HepG2 (cell line): ENCODE data around the gene PRKAG1. TPM values are rescaled to one million over a fixed set of nuclear protein-coding genes. Genes with fewer than 3 reads are reported as not detected.

Experiments
- ETV5 ChIP-seq: IDR thresholded peaks from 2 replicates; pipeline ENCODE4 v1.6.1; 2018; ENCODE audit warnings: missing biosample characterization, missing genetic modification reagents, inconsistent platforms, borderline replicate concordance
- HNRNPLL ChIP-seq: fragments of 200-400 bp; formaldehyde crosslinking; IDR thresholded peaks from 2 replicates; pipeline ENCODE4 v1.6.1; 2017; ENCODE audit warnings: mild to moderate bottlenecking, low read depth, low read length; ENCODE audit not compliant: poor library complexity, severe bottlenecking
- HOXD1 ChIP-seq: sonication (generic); formaldehyde crosslinking; IDR thresholded peaks from 2 replicates; pipeline ENCODE4 v1.5.0; 2020; ENCODE audit warnings: missing genetic modification reagents
- REL ChIP-seq: sonication (generic); formaldehyde crosslinking; conservative IDR thresholded peaks from 2 replicates; pipeline ENCODE4 v1.8.0; 2022; ENCODE audit warnings: mild to moderate bottlenecking, missing genetic modification reagents, moderate library complexity
- ZFP36L1 ChIP-seq: sonication (generic); formaldehyde crosslinking; IDR thresholded peaks from 2 replicates; pipeline ENCODE4 v1.8.0; 2022; ENCODE audit warnings: mild to moderate bottlenecking, missing genetic modification reagents, moderate library complexity
- ZFX ChIP-seq: sonication (generic); formaldehyde crosslinking; IDR thresholded peaks from 2 replicates; pipeline ENCODE4 v1.4.0; 2020; ENCODE audit warnings: mild to moderate bottlenecking, low read depth, missing genetic modification reagents, moderate library complexity
- ZNF333 ChIP-seq: sonication (generic); formaldehyde crosslinking; IDR thresholded peaks from 2 replicates; pipeline ENCODE4 v1.4.0; 2020; ENCODE audit warnings: mild to moderate bottlenecking, missing genetic modification reagents, borderline replicate concordance
- ZNF33B ChIP-seq: sonication (generic); formaldehyde crosslinking; IDR thresholded peaks from 2 replicates; pipeline ENCODE4 v1.5.1; 2020; ENCODE audit warnings: mild to moderate bottlenecking, missing genetic modification reagents
- ZNF563 ChIP-seq: sonication (generic); formaldehyde crosslinking; IDR thresholded peaks from 2 replicates; pipeline ENCODE4 v1.8.0; 2022; ENCODE audit warnings: mild to moderate bottlenecking, moderate library complexity, missing genetic modification reagents
- ZNF660 ChIP-seq: sonication (generic); formaldehyde crosslinking; IDR thresholded peaks from 2 replicates; pipeline ENCODE4 v1.5.1; 2020; ENCODE audit warnings: mild to moderate bottlenecking, low read depth, missing genetic modification reagents, borderline replicate concordance
- polyA plus RNA-seq, 8 experiments: library from polyadenylated mRNA; depleted of rRNA in 3 of 8; stranded (reverse) in 7 of 8; unstranded in 1 of 8; fragments of >200 nt; fragmentation: Illumina TruSeq in 4 of 8; extraction: Trizol in 4 of 8; gene quantifications; 2 replicates each; pipeline versions ENCODE4 v1.2.1 to v1.2.3, GENCODE V29; 2011 to 2016; ENCODE audit warnings: low read depth in 4 of 8, missing spikeins in 1 of 8, mixed read lengths in 1 of 8; ENCODE audit not compliant: insufficient read depth in 1 of 8
- total RNA-seq, 5 experiments: library from RNA; depleted of rRNA; stranded (reverse); fragments of >200 nt; fragmentation: Illumina TruSeq; extraction: Trizol; gene quantifications; 2 replicates each; pipeline ENCODE4 v1.2.3, GENCODE V29; 2016; ENCODE audit warnings: low read depth in 1 of 5
- TF ChIP-seq, protein P1 (sequence below), 2 experiments: sonication (generic) in 1 of 2; formaldehyde crosslinking in 1 of 2; IDR thresholded peaks; 2 replicates each; pipeline versions ENCODE4 v1.5.1 to v1.6.1; 2011 to 2020; ENCODE audit warnings: borderline replicate concordance in 1 of 2, low read depth in 1 of 2, low read length in 1 of 2, mild to moderate bottlenecking in 1 of 2, missing genetic modification reagents in 1 of 2, moderate library complexity in 1 of 2
- TF ChIP-seq, protein P2 (sequence below): sonication (generic); formaldehyde crosslinking; conservative IDR thresholded peaks from 2 replicates; pipeline ENCODE4 v1.8.0; 2022; ENCODE audit warnings: mild to moderate bottlenecking, moderate library complexity, missing genetic modification reagents
- TF ChIP-seq, protein P3 (sequence below): sonication (generic); formaldehyde crosslinking; IDR thresholded peaks from 2 replicates; pipeline ENCODE4 v1.4.0; 2020; ENCODE audit warnings: missing genetic modification reagents
- TF ChIP-seq, protein P4 (sequence below): sonication (generic); formaldehyde crosslinking; IDR thresholded peaks from 2 replicates; pipeline ENCODE4 v1.5.1; 2020; ENCODE audit warnings: missing genetic modification reagents, mild to moderate bottlenecking, borderline replicate concordance

Gene PRKAG1
- total and polyA plus RNA-seq, 2 of the 13 experiments (the other 11 are each of a cell fraction or from before 2014, with no cell fraction given): 26.1 to 32.8 TPM

DNA sequence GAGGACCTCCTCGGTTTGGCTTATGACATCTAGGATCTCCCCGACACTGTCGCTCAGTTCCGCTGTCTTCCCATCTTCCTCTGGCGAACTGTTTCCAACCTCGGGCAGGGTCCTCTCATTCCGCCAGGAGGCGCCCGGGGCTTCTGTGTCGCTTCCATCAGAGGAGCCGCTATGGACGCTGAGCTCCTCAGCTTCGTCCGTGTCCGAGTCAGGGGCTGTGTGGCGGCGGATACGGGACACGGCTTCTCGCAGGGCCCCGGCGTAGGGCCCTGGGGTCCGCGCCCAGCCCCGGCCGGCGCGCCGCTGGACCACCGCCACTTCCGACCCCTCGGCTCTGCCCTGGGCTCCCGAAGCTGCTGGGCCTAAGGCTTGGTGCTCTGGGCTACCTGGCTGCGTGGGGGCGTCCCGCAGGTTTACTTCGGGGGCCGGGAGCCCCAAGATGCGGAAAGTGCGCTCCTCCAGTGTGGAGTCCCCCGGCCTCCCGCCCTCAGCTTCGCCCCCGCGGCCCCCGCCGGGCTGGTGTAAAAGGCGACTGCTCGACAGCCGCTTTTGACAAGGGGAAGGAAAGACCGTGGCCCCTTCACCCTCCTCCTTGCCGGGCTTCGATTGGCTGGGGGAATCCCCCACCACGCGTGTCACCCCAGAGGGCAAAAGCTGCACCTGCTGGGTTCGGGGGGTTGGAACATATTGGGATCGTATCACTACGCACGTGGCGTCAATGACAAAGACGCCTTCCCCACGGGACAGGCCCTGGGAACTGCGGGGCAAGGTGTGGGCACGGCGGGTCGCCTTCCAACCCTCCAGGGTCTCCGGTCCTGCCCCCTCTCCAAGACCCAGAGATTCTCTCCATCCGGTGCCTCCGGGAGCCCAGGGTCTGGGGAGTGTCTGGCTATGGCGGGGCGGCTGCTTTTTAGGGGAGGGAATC is 21.5 kb downstream of the PRKAG1 start (continued):
- TF ChIP-seq, protein P1, sequence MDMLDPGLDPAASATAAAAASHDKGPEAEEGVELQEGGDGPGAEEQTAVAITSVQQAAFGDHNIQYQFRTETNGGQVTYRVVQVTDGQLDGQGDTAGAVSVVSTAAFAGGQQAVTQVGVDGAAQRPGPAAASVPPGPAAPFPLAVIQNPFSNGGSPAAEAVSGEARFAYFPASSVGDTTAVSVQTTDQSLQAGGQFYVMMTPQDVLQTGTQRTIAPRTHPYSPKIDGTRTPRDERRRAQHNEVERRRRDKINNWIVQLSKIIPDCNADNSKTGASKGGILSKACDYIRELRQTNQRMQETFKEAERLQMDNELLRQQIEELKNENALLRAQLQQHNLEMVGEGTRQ (IDR thresholded peaks at IDR 0.05; ENCODE audit: low read depth, low read length): no peak
- TF ChIP-seq, protein P1 (CRISPR knock-in tag; IDR thresholded peaks at IDR 0.05; ENCODE audit: borderline replicate concordance): no peak
- TF ChIP-seq, protein P2, sequence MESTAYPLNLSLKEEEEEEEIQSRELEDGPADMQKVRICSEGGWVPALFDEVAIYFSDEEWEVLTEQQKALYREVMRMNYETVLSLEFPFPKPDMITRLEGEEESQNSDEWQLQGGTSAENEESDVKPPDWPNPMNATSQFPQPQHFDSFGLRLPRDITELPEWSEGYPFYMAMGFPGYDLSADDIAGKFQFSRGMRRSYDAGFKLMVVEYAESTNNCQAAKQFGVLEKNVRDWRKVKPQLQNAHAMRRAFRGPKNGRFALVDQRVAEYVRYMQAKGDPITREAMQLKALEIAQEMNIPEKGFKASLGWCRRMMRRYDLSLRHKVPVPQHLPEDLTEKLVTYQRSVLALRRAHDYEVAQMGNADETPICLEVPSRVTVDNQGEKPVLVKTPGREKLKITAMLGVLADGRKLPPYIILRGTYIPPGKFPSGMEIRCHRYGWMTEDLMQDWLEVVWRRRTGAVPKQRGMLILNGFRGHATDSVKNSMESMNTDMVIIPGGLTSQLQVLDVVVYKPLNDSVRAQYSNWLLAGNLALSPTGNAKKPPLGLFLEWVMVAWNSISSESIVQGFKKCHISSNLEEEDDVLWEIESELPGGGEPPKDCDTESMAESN (CRISPR knock-in tag): no peak
- no peak for TF ChIP-seq HOXD1 (CRISPR knock-in tag)
- TF ChIP-seq ZNF563 (CRISPR knock-in tag): peak; percentile 5; the same call in 1 of the 2 replicates
- no peak for TF ChIP-seq ZNF333 (CRISPR knock-in tag)
- TF ChIP-seq ETV5 (CRISPR knock-in tag): no peak; the same call in 1 of the 2 replicates
- TF ChIP-seq, protein P3, sequence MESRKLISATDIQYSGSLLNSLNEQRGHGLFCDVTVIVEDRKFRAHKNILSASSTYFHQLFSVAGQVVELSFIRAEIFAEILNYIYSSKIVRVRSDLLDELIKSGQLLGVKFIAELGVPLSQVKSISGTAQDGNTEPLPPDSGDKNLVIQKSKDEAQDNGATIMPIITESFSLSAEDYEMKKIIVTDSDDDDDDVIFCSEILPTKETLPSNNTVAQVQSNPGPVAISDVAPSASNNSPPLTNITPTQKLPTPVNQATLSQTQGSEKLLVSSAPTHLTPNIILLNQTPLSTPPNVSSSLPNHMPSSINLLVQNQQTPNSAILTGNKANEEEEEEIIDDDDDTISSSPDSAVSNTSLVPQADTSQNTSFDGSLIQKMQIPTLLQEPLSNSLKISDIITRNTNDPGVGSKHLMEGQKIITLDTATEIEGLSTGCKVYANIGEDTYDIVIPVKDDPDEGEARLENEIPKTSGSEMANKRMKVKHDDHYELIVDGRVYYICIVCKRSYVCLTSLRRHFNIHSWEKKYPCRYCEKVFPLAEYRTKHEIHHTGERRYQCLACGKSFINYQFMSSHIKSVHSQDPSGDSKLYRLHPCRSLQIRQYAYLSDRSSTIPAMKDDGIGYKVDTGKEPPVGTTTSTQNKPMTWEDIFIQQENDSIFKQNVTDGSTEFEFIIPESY (CRISPR knock-in tag): 0 out of 2 replicates have a peak, but pooled peaks have one; percentile 14
- TF ChIP-seq ZFX (CRISPR knock-in tag): peak; percentile 50
- TF ChIP-seq, protein P4, sequence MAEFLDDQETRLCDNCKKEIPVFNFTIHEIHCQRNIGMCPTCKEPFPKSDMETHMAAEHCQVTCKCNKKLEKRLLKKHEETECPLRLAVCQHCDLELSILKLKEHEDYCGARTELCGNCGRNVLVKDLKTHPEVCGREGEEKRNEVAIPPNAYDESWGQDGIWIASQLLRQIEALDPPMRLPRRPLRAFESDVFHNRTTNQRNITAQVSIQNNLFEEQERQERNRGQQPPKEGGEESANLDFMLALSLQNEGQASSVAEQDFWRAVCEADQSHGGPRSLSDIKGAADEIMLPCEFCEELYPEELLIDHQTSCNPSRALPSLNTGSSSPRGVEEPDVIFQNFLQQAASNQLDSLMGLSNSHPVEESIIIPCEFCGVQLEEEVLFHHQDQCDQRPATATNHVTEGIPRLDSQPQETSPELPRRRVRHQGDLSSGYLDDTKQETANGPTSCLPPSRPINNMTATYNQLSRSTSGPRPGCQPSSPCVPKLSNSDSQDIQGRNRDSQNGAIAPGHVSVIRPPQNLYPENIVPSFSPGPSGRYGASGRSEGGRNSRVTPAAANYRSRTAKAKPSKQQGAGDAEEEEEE (CRISPR knock-in tag): no peak
- TF ChIP-seq REL (CRISPR knock-in tag): no peak
- TF ChIP-seq ZNF660 (CRISPR knock-in tag): no peak
- TF ChIP-seq ZFP36L1 (CRISPR knock-in tag): no peak
- TF ChIP-seq HNRNPLL: peak; percentile 72
- TF ChIP-seq ZNF33B (CRISPR knock-in tag): no peak
